Activated CD8-positive, alpha-beta T cell treated with anti-CD3 and anti-CD28 coated beads for 36 hours (primary cell): ENCODE results near the gene CCDC61. TPM values are rescaled to one million over a fixed set of nuclear protein-coding genes. Genes with fewer than 3 reads are reported as not detected.

ENCODE experiments used
- ATAC-seq: fragments of 200-7000 bp; cut with Tn5 transposase; one replicate; pipeline ENCODE4 v1.10.0; 2021; ENCODE audit warnings: mild to moderate bottlenecking, moderate library complexity
- CTCF ChIA-PET: fragments of 350-600 bp; sonication (Branson Sonifier 250); formaldehyde crosslinking; loops from one replicate; lab custom pipeline; 2021; ENCODE audit warnings: antibody characterized with exemption; lab: Charles Lee
- POLR2A ChIA-PET: fragments of 350-600 bp; sonication (Branson Sonifier 250); formaldehyde crosslinking; loops from one replicate; lab custom pipeline; 2021; ENCODE audit warnings: antibody characterized with exemption; lab: Charles Lee
- DNase-seq: peaks from one replicate; pipeline ENCODE4 v3.0.0-alpha.2; 2020
- H3K27ac Mint-ChIP-seq: one replicate; pipeline ENCODE4 v1.8.0; 2021; ENCODE audit warnings: mild to moderate bottlenecking, mixed read lengths
- H3K27me3 Mint-ChIP-seq: one replicate; pipeline ENCODE4 v1.8.0; 2021; ENCODE audit warnings: mixed read lengths
- H3K36me3 Mint-ChIP-seq: one replicate; pipeline ENCODE4 v1.8.0; 2021; ENCODE audit warnings: low read depth, mixed read lengths
- H3K4me1 Mint-ChIP-seq: one replicate; pipeline ENCODE4 v1.8.0; 2021; ENCODE audit warnings: low read depth, mixed read lengths
- H3K4me3 Mint-ChIP-seq: one replicate; pipeline ENCODE4 v1.8.0; 2021; ENCODE audit warnings: mild to moderate bottlenecking, moderate library complexity, mixed read lengths
- H3K9me3 Mint-ChIP-seq: one replicate; pipeline ENCODE4 v1.8.0; 2021; ENCODE audit warnings: mixed read lengths
- intact Hi-C: fragments of 100-400 bp; cut with micrococcal nuclease; formaldehyde crosslinking; loops from one replicate; pipeline ENCODE4 v1.10.0; 2022
- total RNA-seq, 2 experiments: library from RNA; stranded (reverse); gene quantifications; one replicate each; pipeline ENCODE4 v1.2.3, GENCODE V29; 2021
- TF ChIP-seq, protein P1 (sequence below): fragments of 200-600 bp; IDR thresholded peaks from one replicate; pipeline ENCODE4 v1.8.0; 2022; ENCODE audit warnings: antibody characterized with exemption, mild to moderate bottlenecking

CCDC61 gene
- total RNA-seq, 2 experiments from 2014 or later, result 26.9 to 29.2 TPM

DNA sequence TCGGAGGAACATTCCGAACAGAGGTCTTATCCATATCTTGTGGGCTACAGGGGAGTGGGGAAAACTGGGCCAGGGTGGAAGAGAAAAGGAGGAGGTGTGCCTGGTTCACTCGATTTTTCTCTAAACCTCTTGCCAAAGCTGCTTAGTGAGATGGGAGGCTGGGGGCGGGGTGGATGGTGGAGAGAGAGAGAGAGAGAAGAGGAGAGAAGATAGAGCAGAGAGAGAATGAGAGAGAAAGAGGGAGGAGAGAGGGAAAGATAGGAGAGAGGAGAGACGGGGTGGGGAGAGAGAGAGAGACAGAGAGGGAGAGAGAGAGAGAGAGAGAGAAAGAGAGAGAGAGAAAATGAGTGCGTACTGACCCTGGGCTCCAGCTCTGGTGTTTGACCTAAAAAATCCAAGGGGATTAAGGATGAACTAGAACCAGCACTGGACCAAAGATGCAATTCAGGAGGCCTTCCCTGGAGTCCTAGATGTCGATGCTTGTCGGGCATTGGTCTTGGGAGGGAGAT lies 35.7 kb upstream of the CCDC61 start:
- ChIA-PET POLR2A (interaction anchor here (1.1 kb wide), 1 partner anchor 8 kb away, joined by 3 read pairs; no protein-coding TSS in a partner anchor), CTCF (no interaction called here)
- H3K36me3 Mint-ChIP-seq, result no peaks in the 10 kb centered on the region
- TF ChIP-seq, protein P1, sequence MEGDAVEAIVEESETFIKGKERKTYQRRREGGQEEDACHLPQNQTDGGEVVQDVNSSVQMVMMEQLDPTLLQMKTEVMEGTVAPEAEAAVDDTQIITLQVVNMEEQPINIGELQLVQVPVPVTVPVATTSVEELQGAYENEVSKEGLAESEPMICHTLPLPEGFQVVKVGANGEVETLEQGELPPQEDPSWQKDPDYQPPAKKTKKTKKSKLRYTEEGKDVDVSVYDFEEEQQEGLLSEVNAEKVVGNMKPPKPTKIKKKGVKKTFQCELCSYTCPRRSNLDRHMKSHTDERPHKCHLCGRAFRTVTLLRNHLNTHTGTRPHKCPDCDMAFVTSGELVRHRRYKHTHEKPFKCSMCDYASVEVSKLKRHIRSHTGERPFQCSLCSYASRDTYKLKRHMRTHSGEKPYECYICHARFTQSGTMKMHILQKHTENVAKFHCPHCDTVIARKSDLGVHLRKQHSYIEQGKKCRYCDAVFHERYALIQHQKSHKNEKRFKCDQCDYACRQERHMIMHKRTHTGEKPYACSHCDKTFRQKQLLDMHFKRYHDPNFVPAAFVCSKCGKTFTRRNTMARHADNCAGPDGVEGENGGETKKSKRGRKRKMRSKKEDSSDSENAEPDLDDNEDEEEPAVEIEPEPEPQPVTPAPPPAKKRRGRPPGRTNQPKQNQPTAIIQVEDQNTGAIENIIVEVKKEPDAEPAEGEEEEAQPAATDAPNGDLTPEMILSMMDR, result no peak
- ATAC-seq (no peak), DNase-seq (no peak)
- no peak overlapping the region for H3K4me3 Mint-ChIP-seq
- no peak overlapping the region for H3K27ac Mint-ChIP-seq
- H3K27me3 Mint-ChIP-seq, result peaks cover 45% of the 10 kb centered on the region
- no peaks in the 10 kb centered on the region for H3K9me3 Mint-ChIP-seq
- intact Hi-C loops, result no loop called here
- no peaks in the 10 kb centered on the region for H3K4me1 Mint-ChIP-seq

DNA sequence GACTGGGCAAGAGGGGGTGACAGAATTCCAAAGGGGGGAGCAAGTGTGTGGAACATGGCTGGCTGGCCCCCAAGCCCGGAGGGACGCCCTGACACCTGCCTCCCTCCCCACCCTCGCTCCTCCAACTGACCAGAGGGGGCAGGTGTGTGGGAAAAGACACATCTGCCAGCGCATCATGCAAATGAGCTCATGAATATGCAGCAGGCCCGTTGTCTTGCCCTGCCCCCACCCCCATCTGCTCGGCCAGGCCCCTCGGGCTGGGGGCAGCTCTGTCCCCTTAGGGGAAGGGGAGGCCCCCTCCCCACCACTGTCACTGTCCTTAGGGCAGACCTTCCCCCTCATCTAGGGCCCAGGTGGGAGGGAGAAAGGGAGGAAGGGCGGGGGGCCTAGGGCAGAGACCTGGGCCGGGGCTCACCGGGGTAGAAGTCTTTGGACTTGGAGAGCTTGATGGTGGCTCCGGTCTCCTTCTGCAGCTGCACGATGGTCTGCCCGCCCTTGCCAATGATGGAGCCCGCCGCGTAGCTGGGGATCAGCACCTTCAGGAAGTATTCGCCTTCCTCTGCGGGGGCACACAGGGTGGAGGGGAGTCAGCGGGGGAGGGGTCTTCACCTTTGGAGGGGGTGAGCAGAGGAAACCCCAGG lies 34.6 kb upstream of the CCDC61 start:
- TF ChIP-seq, protein P1, result no peak
- H3K4me1 Mint-ChIP-seq, result no peaks in the 10 kb centered on the region
- intact Hi-C loops, result no loop called here
- DNase-seq (no peak), ATAC-seq (no peak)
- no peak overlapping the region for H3K4me3 Mint-ChIP-seq
- H3K27me3 Mint-ChIP-seq, result peaks cover 41% of the 10 kb centered on the region
- POLR2A ChIA-PET, result no interaction called here
- no peaks in the 10 kb centered on the region for H3K9me3 Mint-ChIP-seq
- H3K27ac Mint-ChIP-seq, result no peak overlapping the region
- H3K36me3 Mint-ChIP-seq, result no peaks in the 10 kb centered on the region
- CTCF ChIA-PET, result no interaction called here

DNA sequence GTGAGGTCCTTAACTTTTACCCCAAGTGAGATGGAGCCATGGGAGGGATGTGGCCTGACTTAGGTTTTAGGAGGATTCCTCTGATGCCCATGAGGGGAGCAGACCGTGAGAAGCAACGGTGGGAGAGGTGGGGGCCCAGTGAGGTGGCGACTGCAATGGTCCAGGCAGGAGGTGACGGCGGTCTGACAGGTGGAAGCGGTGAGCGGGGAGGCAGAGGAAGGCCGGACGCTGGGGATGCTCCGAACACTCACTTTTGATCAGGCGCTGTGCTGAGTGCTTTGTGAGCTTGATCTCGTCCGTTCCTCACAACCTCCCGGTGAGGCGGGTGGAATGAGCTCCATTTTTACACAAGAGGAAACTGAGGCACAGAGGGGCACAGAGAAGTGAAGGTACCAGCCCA lies 33.2 kb upstream of the CCDC61 start:
- Mint-ChIP-seq H3K4me1 (no peaks in the 10 kb centered on the region), H3K27me3 (peaks cover 44% of the 10 kb centered on the region), H3K4me3 (no peak overlapping the region), H3K36me3 (no peaks in the 10 kb centered on the region), H3K27ac (no peak overlapping the region), H3K9me3 (no peaks in the 10 kb centered on the region)
- no peak for DNase-seq
- intact Hi-C loops, result no loop called here
- CTCF ChIA-PET, result no interaction called here
- POLR2A ChIA-PET, result no interaction called here
- no peak for ATAC-seq
- TF ChIP-seq, protein P1, result no peak

DNA sequence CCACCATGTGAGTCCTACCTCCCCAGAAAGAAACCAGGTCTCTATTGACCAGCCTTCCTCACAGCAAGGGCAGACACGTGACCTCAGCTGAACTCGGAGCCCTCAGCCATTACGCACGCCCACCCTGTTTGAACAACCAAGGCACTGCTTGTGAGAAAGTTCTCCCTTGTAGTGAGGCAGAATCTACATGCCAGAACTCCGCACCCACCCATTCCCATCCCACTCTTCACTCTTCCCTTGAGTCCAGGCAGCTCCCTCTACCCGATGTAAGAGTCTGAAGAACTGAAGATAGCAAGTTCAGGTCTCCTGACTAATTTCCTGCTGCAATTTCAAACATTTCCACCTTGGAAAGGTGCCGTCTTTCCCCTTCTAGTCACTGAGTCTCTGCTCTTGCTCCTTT lies 28.0 kb upstream of the CCDC61 start:
- H3K9me3 Mint-ChIP-seq, result no peaks in the 10 kb centered on the region
- ChIA-PET POLR2A (no interaction called here), CTCF (no interaction called here)
- intact Hi-C loops, result no loop called here
- no peaks in the 10 kb centered on the region for H3K36me3 Mint-ChIP-seq
- H3K4me3 Mint-ChIP-seq, result no peak overlapping the region
- ATAC-seq (no peak), DNase-seq (no peak)
- peaks cover 40% of the 10 kb centered on the region for H3K27me3 Mint-ChIP-seq
- no peak overlapping the region for H3K27ac Mint-ChIP-seq
- TF ChIP-seq, protein P1, result no peak
- H3K4me1 Mint-ChIP-seq, result peaks cover 8% of the 10 kb centered on the region

DNA sequence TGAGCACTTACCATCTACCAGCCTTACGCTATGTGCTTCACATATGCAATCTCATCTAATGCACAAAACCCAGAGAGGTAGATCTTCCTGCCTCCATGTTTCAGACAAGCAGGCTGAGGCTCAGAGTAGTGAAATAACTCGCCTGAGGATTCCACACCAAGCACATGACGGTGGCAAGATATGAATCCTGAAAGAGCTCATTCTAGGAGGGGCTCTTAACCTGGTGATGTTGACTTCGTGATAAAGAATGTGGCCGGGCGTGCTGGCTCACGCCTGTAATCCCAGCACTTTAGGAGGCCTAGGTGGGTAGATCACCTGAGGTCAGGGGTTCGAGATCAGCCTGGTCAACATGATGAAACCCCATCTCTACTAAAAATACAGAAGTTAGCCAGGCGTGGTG lies 26.6 kb upstream of the CCDC61 start:
- H3K27ac Mint-ChIP-seq, result no peak overlapping the region
- ATAC-seq (no peak), DNase-seq (no peak)
- TF ChIP-seq, protein P1, result no peak
- ChIA-PET POLR2A (no interaction called here), CTCF (no interaction called here)
- no peaks in the 10 kb centered on the region for H3K9me3 Mint-ChIP-seq
- H3K36me3 Mint-ChIP-seq, result no peaks in the 10 kb centered on the region
- H3K4me3 Mint-ChIP-seq, result no peak overlapping the region
- H3K27me3 Mint-ChIP-seq, result peaks cover 43% of the 10 kb centered on the region
- intact Hi-C loops, result no loop called here
- peaks cover 13% of the 10 kb centered on the region for H3K4me1 Mint-ChIP-seq
